ENCODE data around the gene OR6V1. TPM values are rescaled to one million over a fixed set of nuclear protein-coding genes. Genes with fewer than 3 reads are reported as not detected.

Gene OR6V1
- polyA plus RNA-seq, 3 donors: not detected

DNA sequence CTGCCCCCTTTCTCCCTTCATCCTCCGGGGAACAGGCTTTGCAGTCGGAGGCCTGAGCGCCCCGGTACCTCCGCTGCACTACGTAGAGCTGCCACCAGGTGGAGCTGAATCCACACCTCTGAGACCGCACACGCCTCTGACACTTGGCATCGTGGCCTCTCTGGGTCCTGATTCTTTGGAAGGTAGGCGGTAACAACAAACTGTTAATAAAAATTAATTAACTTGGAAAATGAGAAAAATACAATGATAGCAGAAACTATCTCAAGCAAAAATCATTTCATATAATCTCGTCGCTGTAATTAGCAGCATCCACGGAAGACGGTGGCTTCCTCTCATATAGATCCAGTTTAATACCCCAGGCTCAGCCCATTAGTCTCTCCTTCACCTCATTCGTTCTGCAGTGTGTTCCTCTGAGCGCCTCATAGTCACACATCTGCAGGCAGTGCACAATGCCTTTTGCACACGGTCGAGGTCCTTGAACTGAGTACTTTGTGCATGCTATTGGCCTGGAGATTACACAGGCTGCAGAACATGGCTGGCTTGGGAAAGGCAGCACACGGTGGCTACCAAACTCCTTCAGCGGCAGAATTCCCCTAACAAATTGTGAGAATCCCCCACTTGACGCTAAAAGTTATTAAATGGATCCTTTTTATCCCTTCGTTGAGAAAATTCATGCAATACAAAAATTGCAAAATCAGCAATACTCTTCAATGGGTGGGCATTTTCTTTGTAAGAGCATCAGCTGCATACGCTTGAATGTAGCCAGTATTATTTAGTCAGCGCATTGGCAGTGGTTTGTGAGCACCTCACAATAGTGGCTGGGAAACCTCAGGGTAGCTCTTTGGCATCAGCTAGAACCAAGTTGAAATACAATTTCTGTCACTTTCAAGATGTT, 43.9 kb upstream of the OR6V1 start:
- Histone ChIP-seq H3K79me2 (ENCODE audit: insufficient read depth, low read length) (no peaks in the 10 kb centered on the region), H3K36me3 (replicated peaks in 1 of 2; ENCODE audit: control insufficient read depth in 1 of 2, insufficient read depth in 2 of 2, low read length in 2 of 2) (no peaks in the 10 kb centered on the region), H3K27me3 (ENCODE audit: control insufficient read depth in 2 of 2, insufficient read depth in 2 of 2, low read length in 2 of 2) (no peaks in the 10 kb centered on the region), H3K4me2 (replicated peaks; ENCODE audit: extremely low read depth, low read length, poor library complexity, severe bottlenecking) (no peak overlapping the region), H3K9ac (ENCODE audit: insufficient read depth, low read length, poor library complexity, severe bottlenecking) (no peak overlapping the region), H3K9me3 (replicated peaks in 1 of 2; ENCODE audit: control insufficient read depth in 1 of 2, insufficient read depth in 1 of 2, low read length in 2 of 2) (no peaks in the 10 kb centered on the region), H3K4me1 (ENCODE audit: control insufficient read depth in 1 of 2, insufficient read depth in 2 of 2, low read length in 2 of 2) (peaks cover 0 to 5% of the 10 kb centered on the region in 2 donors), H2AFZ (ENCODE audit: insufficient read depth, low read depth, low read length, poor library complexity, severe bottlenecking) (no peak overlapping the region), H3K4me3 (replicated peaks in 1 of 3; ENCODE audit: low read depth in 2 of 3, low read length in 3 of 3) (no peak overlapping the region), H4K20me1 (ENCODE audit: insufficient read depth, low read length) (no peaks in the 10 kb centered on the region), H3K27ac (ENCODE audit: low read depth in 1 of 2, low read length in 2 of 2) (no peak overlapping the region)
- Mint-ChIP-seq H3K36me3 (no peaks in the 10 kb centered on the region), H3K4me3 (no peak overlapping the region), H3K27ac (peak overlapping the region in 1 of 7 donors; percentile 34), H3K9me3 (peaks cover 0 to 4% (median 0%) of the 10 kb centered on the region in 7 donors), H3K27me3 (ENCODE audit: low read depth in 3 of 3) (peaks cover 3 to 7% (median 5%) of the 10 kb centered on the region in 3 donors), H3K4me1 (peaks cover 9% of the 10 kb centered on the region)
- TF ChIP-seq, protein P1, sequence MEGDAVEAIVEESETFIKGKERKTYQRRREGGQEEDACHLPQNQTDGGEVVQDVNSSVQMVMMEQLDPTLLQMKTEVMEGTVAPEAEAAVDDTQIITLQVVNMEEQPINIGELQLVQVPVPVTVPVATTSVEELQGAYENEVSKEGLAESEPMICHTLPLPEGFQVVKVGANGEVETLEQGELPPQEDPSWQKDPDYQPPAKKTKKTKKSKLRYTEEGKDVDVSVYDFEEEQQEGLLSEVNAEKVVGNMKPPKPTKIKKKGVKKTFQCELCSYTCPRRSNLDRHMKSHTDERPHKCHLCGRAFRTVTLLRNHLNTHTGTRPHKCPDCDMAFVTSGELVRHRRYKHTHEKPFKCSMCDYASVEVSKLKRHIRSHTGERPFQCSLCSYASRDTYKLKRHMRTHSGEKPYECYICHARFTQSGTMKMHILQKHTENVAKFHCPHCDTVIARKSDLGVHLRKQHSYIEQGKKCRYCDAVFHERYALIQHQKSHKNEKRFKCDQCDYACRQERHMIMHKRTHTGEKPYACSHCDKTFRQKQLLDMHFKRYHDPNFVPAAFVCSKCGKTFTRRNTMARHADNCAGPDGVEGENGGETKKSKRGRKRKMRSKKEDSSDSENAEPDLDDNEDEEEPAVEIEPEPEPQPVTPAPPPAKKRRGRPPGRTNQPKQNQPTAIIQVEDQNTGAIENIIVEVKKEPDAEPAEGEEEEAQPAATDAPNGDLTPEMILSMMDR (IDR thresholded peaks at IDR 0.05): peak; percentile 93
- DNase-seq: peak; percentile 67 to 73 (median 73)
- intact Hi-C loops (cut with micrococcal nuclease): loop anchor here (2.0 to 10.0 kb wide), 5 partner anchors 123 to 294 kb away; partner anchors contain the start of genes EPHB6 (in 1 of the 2) and TRPV6 (in 1 of the 2)
- WGBS (ENCODE audit: insufficient coverage): 60% methylated on average over 17 of the region's 24 CpGs

DNA sequence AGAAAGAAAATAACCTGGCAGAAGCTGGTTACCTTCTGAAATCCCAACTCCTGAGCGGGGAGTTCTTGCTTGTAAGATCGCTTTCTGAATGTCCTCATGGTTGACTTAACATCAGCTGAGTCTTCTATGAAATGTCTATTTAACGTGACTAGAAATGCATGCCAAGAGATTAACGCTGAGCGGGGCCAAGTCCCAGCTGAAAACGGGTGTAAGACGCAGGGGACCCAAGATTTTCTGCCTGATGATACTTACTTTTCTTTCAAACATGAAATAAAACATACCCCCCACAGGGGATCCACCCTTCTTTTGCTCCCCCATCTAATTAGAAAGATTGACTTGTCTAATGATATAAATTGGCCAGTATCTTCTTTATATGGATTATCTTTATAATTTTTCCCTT, 40.1 kb upstream of the OR6V1 start:
- H3K27ac Mint-ChIP-seq: no peak overlapping the region
- no peak overlapping the region for H2AFZ ChIP-seq (ENCODE audit: insufficient read depth, low read depth, low read length, poor library complexity, severe bottlenecking)
- no peaks in the 10 kb centered on the region for H3K9me3 ChIP-seq (replicated peaks in 1 of 2; ENCODE audit: control insufficient read depth in 1 of 2, insufficient read depth in 1 of 2, low read length in 2 of 2)
- H3K4me3 ChIP-seq (replicated peaks in 1 of 3; ENCODE audit: low read depth in 2 of 3, low read length in 3 of 3): no peak overlapping the region
- H3K9ac ChIP-seq (ENCODE audit: insufficient read depth, low read length, poor library complexity, severe bottlenecking): no peak overlapping the region
- H3K27me3 Mint-ChIP-seq (ENCODE audit: low read depth in 3 of 3): peaks cover 4 to 7% (median 5%) of the 10 kb centered on the region in 3 donors
- TF ChIP-seq, protein P1 (IDR thresholded peaks at IDR 0.05): no peak
- H3K36me3 Mint-ChIP-seq: no peaks in the 10 kb centered on the region
- H3K4me3 Mint-ChIP-seq: no peak overlapping the region
- no peak for DNase-seq
- H3K27ac ChIP-seq (ENCODE audit: low read depth in 1 of 2, low read length in 2 of 2): no peak overlapping the region
- H4K20me1 ChIP-seq (ENCODE audit: insufficient read depth, low read length): no peaks in the 10 kb centered on the region
- 100% methylated on average over 5 of the region's 7 CpGs for WGBS (ENCODE audit: insufficient coverage)
- H3K4me1 Mint-ChIP-seq: peaks cover 6% of the 10 kb centered on the region
- no peak overlapping the region for H3K4me2 ChIP-seq (replicated peaks; ENCODE audit: extremely low read depth, low read length, poor library complexity, severe bottlenecking)
- peaks cover 0 to 4% (median 0%) of the 10 kb centered on the region in 7 donors for H3K9me3 Mint-ChIP-seq
- peaks cover 0 to 5% of the 10 kb centered on the region in 2 donors for H3K4me1 ChIP-seq (ENCODE audit: control insufficient read depth in 1 of 2, insufficient read depth in 2 of 2, low read length in 2 of 2)
- H3K36me3 ChIP-seq (replicated peaks in 1 of 2; ENCODE audit: control insufficient read depth in 1 of 2, insufficient read depth in 2 of 2, low read length in 2 of 2): no peaks in the 10 kb centered on the region
- intact Hi-C loops (cut with micrococcal nuclease): no loop called here
- no peaks in the 10 kb centered on the region for H3K27me3 ChIP-seq (ENCODE audit: control insufficient read depth in 2 of 2, insufficient read depth in 2 of 2, low read length in 2 of 2)
- H3K79me2 ChIP-seq (ENCODE audit: insufficient read depth, low read length): no peaks in the 10 kb centered on the region

All from CD14-positive monocyte (primary cell).